ENCODE measurements around the gene TRIM62. TPM values are rescaled to one million over a fixed set of nuclear protein-coding genes. Genes with fewer than 3 reads are reported as not detected.

TRIM62 gene
- total and polyA plus RNA-seq, 2 experiments from 2014 or later = 2.9 to 18.9 TPM

GRCh38 chr1:33224166-33224707 is 42.4 kb upstream of the TRIM62 start (continued):
- TF ChIP-seq CREB1 (CRISPR knock-in tag; IDR thresholded peaks at IDR 0.05; ENCODE audit: low read depth) = no peak
- TF ChIP-seq ETS1 (IDR thresholded peaks at IDR 0.05) = no peak
- TF ChIP-seq EZH2phosphoT487 (IDR thresholded peaks at IDR 0.05; ENCODE audit: unreplicated experiment) = no peak
- TF ChIP-seq POLR2AphosphoS5 (IDR thresholded peaks at IDR 0.05; ENCODE audit: low read depth) = no peak

- Histone ChIP-seq H4K20me1 (replicated peaks; ENCODE audit: insufficient read depth) (no peaks in the 10 kb centered on the region), H3K27me3 (ENCODE audit: insufficient read depth) (no peaks in the 10 kb centered on the region), H3K9me2 (ENCODE audit: insufficient read depth) (0 out of 2 replicates have a peak, but pooled peaks cover 4% of the 10 kb centered on the region), H2AFZ (no peak overlapping the region), H3K4me2 (no peak overlapping the region), H3F3A (replicated peaks; ENCODE audit: low read depth) (no peaks in the 10 kb centered on the region), H3K4me3 (no peak overlapping the region), H3K79me2 (replicated peaks; ENCODE audit: insufficient read depth) (no peaks in the 10 kb centered on the region), H3K36me3 (ENCODE audit: insufficient read depth) (no peaks in the 10 kb centered on the region; the same call in 1 of the 2 replicates), H3K4me1 (ENCODE audit: insufficient read depth) (no peaks in the 10 kb centered on the region), H3K27ac (ENCODE audit: low read depth) (no peak overlapping the region)
- H3K9me3 Mint-ChIP-seq = peaks cover 16% of the 10 kb centered on the region
- TF ChIP-seq NANOG (IDR thresholded peaks at IDR 0.05; ENCODE audit: borderline replicate concordance) (no peak), ETS1 (IDR thresholded peaks at IDR 0.05) (no peak), JUNB (IDR thresholded peaks at IDR 0.05; ENCODE audit: unreplicated experiment) (no peak), ZNF331 (CRISPR knock-in tag; IDR thresholded peaks at IDR 0.05; ENCODE audit: low read depth) (no peak), CREB1 (CRISPR knock-in tag; IDR thresholded peaks at IDR 0.05; ENCODE audit: low read depth) (no peak), REST (IDR thresholded peaks at IDR 0.05; ENCODE audit: unreplicated experiment) (no peak), EZH2phosphoT487 (IDR thresholded peaks at IDR 0.05; ENCODE audit: unreplicated experiment) (no peak)
- H3K27me3 Mint-ChIP-seq (ENCODE audit: insufficient read depth, low read depth, poor library complexity) = peaks cover 2% of the 10 kb centered on the region
- H3K27ac Mint-ChIP-seq = no peak overlapping the region
- H3K4me3 Mint-ChIP-seq = no peak overlapping the region
- ATAC-seq = no peak
- H3K4me1 Mint-ChIP-seq = 0 out of 3 replicates have a peak, but pooled peaks cover 2% of the 10 kb centered on the region
- DNase-seq (ENCODE audit: low spot score) = no peak
- H3K36me3 Mint-ChIP-seq (ENCODE audit: low read depth) = peaks cover 3% of the 10 kb centered on the region; the same call in 1 of the 3 replicates
Measured at GRCh38 chr1:33222381-33222780, 40.5 kb upstream of the TRIM62 start.

Measured in GM23338 (cell line).